Mesodermal cell (in vitro differentiated cells): ENCODE results near the gene RASA1.

Source experiments
- H3K27ac ChIP-seq: 2 replicates; pipeline ENCODE4 v1.7.0; 2013; ENCODE audit warnings: mild to moderate bottlenecking, low read depth, low read length, moderate library complexity; ENCODE audit not compliant: severe bottlenecking
- H3K36me3 ChIP-seq: 2 replicates; pipeline ENCODE4 v1.7.1; 2013; ENCODE audit warnings: mild to moderate bottlenecking, low read length, moderate library complexity; ENCODE audit not compliant: control insufficient read depth, insufficient read depth
- H3K4me1 ChIP-seq: one replicate; pipeline ENCODE4 v1.7.1; 2013; ENCODE audit warnings: mild to moderate bottlenecking, low read length; ENCODE audit not compliant: insufficient read depth, control insufficient read depth, poor library complexity, severe bottlenecking
- H3K4me3 ChIP-seq: 2 replicates; pipeline ENCODE4 v1.7.0; 2013; ENCODE audit warnings: low read length, control low read depth, mild to moderate bottlenecking; ENCODE audit not compliant: insufficient read depth, poor library complexity, severe bottlenecking; ENCODE audit errors: extremely low read depth
- H3K9me3 ChIP-seq: 2 replicates; pipeline ENCODE4 v1.7.1; 2013; ENCODE audit warnings: mild to moderate bottlenecking, low read length, moderate library complexity; ENCODE audit not compliant: control insufficient read depth
- WGBS, 2 experiments: methylation state at CpG; one replicate each; pipeline ENCODE4 v1.1.5; 2013; ENCODE audit warnings: missing lambda C conversion rate in 2 of 2; ENCODE audit not compliant: insufficient coverage in 2 of 2; 5-methylcytosine and 5-hydroxymethylcytosine counted together

Gene RASA1

DNA sequence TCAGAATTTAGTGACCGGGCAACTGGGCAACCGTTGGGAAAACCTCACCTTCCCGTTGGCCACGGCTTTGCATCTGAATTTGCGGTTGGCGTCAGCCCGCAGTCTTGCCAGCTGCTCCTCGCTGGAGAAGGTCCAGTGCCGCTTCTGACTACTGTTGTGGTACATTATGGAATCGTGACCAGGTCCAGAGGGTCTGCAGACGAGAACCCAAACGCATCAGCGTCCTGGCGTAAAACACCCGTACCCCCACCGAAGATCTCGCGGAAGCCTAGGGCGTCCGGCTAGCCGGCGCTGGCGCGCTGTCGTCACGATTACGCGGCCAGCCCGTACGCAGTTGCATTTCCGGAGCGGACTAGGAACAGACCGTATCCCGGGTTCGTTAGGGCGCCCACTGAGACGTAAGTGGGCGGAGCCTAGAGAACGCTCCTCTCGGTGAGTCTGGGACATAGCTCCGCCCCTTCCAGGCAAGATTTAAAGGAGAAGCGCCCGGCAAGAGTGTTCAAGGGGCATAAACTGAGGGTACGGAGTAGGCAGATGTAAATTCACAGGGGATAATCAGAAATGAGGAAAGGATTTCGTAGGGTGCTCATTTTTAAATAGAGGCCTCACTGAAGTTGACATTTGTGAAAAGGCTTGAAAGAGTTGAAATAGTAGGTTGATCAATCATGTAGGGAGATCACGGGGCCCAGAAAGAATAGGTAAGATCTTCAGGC is 145.1 kb downstream of the RASA1 start, which contains the start of gene CCNH:
Gene CCNH (minus strand): TSS at position 301 of the 713 bp plus-strand sequence. CDS start 136 bp downstream, at position 165.
- Histone ChIP-seq H3K4me1 (no peaks in the 10 kb centered on the region), H3K9me3 (no peaks in the 10 kb centered on the region), H3K27ac (peak within 1 kb of the TSS; percentile 94), H3K36me3 (peaks cover 24% of the 10 kb centered on the region), H3K4me3 (peak within 1 kb of the TSS; percentile 95)
- WGBS, 2 experiments: 1 to 2% methylated on average over 38 to 46 of the region's 46 CpGs

DNA sequence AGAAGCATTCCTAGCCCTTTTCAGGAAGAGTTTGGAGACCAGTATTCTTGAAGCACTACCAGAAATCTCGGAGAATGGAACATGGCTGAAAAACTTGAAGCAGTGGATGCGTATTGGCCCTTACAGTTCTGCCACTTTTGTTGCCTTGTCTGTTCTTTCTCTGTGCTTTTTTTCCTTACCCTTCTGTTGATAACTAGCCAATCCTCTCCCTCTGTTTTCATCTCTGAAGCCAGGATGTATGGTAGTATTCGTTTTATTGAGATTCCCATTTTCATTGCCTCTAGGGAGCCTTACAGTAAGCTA is 145.6 kb downstream of the RASA1 start:
- 33 to 61% methylated on average over 1 to 2 of the region's 3 CpGs for WGBS, 2 experiments
- Histone ChIP-seq H3K4me1 (no peaks in the 10 kb centered on the region), H3K9me3 (no peaks in the 10 kb centered on the region), H3K4me3 (peak overlapping the region; percentile 95), H3K27ac (peak overlapping the region; percentile 94), H3K36me3 (peaks cover 19% of the 10 kb centered on the region)

DNA sequence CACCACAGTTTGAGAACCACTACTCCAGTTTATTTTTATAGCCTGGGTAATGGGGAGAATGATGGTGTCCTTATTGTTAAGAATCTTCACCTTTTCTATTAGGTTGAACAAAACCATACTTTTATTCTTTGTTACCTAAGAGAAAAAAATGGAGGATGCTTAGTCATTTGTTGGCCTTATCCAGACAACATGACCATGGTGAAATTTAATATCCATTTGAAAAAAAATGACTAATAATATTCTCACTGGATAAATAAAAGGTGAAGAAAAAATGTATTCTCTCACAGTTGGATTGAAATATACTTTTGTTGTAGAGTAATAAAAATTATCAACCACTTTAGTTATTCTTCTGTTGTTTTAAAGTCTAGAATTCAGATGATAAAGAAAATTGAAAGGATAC is 150.8 kb downstream of the RASA1 start:
- H3K4me3 ChIP-seq: no peak overlapping the region
- no peak overlapping the region for H3K27ac ChIP-seq
- no peaks in the 10 kb centered on the region for H3K36me3 ChIP-seq
- no peaks in the 10 kb centered on the region for H3K9me3 ChIP-seq
- H3K4me1 ChIP-seq: no peaks in the 10 kb centered on the region

DNA sequence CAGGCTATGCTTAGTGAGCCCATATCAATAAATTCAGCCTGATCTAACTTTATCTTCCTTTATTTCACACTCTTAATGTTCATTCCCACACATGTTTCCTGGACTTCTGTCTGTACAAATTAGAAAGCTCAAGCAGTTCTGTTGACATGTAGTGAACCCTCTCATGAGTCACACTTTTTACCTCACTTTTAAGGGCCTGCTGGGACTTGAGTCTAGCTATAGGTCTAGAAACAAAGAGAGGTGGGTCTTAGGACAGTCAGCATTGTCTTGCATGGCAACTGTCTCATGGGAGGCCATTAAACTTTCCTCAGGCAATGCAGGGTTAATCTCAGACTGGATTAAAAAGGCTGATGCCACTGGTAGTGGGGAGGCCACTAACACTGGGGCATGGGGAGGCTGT is 153.6 kb downstream of the RASA1 start:
- H3K4me3 ChIP-seq: no peak overlapping the region
- H3K4me1 ChIP-seq: no peaks in the 10 kb centered on the region
- no peak overlapping the region for H3K27ac ChIP-seq
- no peaks in the 10 kb centered on the region for H3K9me3 ChIP-seq
- no peaks in the 10 kb centered on the region for H3K36me3 ChIP-seq

DNA sequence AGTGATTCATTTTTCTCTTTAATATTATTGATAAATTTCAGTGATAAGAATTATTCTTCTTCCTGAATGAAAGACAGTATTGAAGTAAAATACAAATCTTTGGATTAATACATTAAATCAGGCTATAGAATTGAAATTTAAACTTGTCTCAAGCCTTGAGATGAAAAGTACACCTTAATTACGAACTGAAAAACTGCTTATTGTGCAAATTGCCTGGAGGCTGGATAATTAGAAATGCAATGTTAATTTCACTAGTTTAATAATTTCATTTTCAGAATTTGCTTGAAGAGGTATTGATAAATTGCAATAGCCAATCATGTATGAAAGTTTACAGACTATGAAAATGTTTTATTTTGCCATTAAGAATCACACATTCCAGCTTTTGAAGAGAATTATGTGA is 156.1 kb downstream of the RASA1 start:
- Histone ChIP-seq H3K9me3 (no peaks in the 10 kb centered on the region), H3K36me3 (no peaks in the 10 kb centered on the region), H3K4me3 (no peak overlapping the region), H3K27ac (no peak overlapping the region), H3K4me1 (no peaks in the 10 kb centered on the region)
- WGBS, 2 experiments: no CpG with 5 or more reads among the region's 1 CpG

DNA sequence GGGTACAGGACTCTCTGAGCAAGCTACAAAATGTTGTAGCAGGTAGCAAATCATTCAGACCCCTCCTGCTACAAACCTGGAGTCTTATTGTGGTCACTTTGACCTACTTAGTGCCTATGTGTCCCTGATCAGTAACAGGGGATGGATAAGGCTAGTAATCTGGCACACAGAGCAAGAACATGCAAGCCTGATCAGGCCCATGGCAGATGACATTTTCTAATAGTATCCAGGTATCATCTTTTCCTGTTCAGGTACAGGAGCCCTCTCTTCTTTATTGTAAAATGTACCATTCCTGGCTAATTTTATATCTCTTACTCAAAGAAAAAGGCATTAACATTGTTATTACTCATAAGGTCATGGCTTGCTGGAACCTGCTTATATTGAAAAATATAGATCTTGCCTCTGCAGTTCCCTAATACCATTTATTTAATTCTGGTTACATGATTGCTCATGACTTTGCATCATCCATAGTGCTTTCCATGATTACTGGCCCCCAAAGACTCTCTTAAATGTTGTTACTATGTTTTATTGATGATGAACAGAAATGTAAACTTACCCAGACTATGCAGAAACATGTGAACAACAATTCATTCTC is 163.3 kb downstream of the RASA1 start:
- H3K36me3 ChIP-seq: no peaks in the 10 kb centered on the region
- no peak overlapping the region for H3K27ac ChIP-seq
- no peaks in the 10 kb centered on the region for H3K9me3 ChIP-seq
- H3K4me1 ChIP-seq: no peaks in the 10 kb centered on the region
- no peak overlapping the region for H3K4me3 ChIP-seq

DNA sequence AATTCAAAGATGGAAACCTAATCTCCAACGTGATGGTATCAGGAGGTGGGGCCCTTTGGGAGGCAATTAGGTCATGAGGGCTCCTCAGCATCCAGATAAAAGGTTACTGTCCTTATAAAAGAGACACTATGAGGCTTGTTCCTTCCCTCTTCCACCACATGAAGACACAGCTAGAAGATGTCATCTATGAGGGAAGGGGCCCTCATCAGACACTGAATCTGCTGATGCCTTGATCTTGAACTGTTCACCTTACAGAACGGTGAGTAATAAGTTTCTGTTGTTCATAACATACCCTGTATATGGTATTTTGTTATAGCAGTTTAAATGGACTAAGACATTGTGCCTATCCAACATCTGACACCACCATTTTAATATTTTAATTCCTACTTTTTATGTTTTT is 164.8 kb downstream of the RASA1 start:
- 60% methylated on average over 1 of the region's 2 CpGs; no CpG with 5 or more reads in 1 of the 2 experiments for WGBS, 2 experiments
- Histone ChIP-seq H3K4me1 (no peaks in the 10 kb centered on the region), H3K4me3 (no peak overlapping the region), H3K36me3 (no peaks in the 10 kb centered on the region), H3K27ac (no peak overlapping the region), H3K9me3 (no peaks in the 10 kb centered on the region)

DNA sequence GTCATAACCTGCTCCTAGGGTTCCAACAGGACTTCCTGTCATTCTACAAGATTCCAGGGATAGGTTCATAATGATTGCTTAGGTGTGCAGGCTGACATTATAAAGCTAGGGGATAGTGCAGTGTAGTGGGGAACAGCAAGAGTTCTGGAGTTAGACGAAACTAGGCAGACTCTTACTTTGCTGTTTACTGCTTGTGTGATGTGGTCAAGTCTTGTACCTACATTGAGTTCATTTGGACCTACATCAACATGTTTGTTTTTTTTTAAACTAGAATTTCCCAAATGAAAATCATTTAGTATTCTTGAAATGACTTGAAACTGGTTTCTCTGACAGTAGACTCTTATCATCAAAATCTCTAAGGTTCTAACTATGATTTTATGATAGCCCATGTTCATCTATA is 166.3 kb downstream of the RASA1 start:
- Histone ChIP-seq H3K36me3 (no peaks in the 10 kb centered on the region), H3K9me3 (no peaks in the 10 kb centered on the region), H3K27ac (no peak overlapping the region), H3K4me3 (no peak overlapping the region), H3K4me1 (no peaks in the 10 kb centered on the region)
- WGBS, 2 experiments: 83% methylated on average over 1 of the region's 1 CpG; no CpG with 5 or more reads in 1 of the 2 experiments

DNA sequence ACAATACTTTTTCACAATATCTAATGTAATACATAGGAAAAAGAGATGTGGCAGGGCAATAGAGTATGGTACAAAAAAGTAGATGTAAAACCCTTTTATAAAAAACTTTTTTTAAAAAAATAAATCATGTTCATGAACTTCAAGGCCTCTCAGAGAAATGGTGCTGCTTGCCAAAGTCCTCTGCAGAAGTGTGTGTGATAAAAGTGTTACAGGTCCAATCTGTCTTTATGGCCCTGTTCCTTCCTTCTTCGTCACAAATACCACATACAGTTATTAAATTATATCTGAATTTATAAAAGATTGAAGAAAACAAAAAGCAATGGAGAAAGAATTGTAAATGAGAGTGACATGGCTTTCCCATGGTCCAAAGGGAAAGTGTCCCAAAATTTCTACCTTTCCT is 166.8 kb downstream of the RASA1 start:
- whole genome bisulfite sequencing, 2 experiments: no CpG with 5 or more reads among the region's 1 CpG
- no peaks in the 10 kb centered on the region for H3K4me1 ChIP-seq
- no peak overlapping the region for H3K4me3 ChIP-seq
- H3K27ac ChIP-seq: no peak overlapping the region
- H3K36me3 ChIP-seq: no peaks in the 10 kb centered on the region
- H3K9me3 ChIP-seq: no peaks in the 10 kb centered on the region

DNA sequence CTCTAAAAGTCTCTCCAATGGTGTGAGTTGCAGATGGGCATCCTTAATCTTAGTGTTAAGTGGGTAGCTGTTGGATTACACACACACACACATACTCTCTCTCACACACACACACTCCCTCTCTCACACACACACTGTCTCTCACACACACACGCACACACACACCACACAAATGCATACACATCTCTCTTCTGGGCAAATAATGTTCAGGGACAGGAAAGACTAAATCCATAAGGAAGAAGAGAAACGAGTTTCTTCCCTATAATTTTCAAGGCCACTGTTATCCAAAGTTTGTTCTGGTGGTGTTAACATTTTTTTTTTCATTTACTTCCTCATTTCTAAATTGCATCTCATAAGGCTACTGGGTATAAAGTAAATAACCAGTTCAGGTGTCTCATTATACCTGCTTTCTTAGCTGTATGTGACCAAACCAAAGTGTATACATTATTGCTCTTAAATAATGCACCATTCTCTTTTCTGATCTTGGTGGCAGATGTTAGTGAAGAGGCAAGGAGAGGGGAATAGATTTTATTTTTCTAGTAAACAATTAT is 167.5 kb downstream of the RASA1 start:
- Histone ChIP-seq H3K4me1 (no peaks in the 10 kb centered on the region), H3K4me3 (no peak overlapping the region), H3K36me3 (no peaks in the 10 kb centered on the region), H3K27ac (no peak overlapping the region), H3K9me3 (no peaks in the 10 kb centered on the region)
- 100% methylated on average over 1 of the region's 2 CpGs; no CpG with 5 or more reads in 1 of the 2 experiments for WGBS, 2 experiments

DNA sequence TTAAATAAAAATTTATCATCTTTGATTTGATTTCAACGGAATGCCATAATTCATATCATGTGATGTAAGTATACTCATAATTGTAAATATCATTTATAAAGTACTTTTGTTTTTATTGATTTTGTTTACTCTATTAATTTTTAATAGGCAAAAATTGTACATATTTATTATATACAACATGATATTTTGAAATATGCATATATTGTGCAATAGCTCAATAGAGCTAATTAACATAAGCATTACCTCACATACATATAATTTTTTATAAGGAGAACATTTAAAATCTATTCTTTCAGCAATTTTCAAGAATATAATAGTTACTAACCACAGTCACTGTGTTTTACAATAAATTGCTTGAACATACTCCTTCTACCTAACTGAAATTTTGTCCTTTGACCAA is 170.0 kb downstream of the RASA1 start:
- Histone ChIP-seq H3K9me3 (no peaks in the 10 kb centered on the region), H3K4me1 (no peaks in the 10 kb centered on the region), H3K36me3 (no peaks in the 10 kb centered on the region), H3K27ac (no peak overlapping the region), H3K4me3 (no peak overlapping the region)
- no CpG with 5 or more reads among the region's 1 CpG for WGBS, 2 experiments
